MCF 10A (cell line): ENCODE results near the gene NSD1. TPM values are rescaled to one million over a fixed set of nuclear protein-coding genes. Genes with fewer than 3 reads are reported as not detected.

Experiments
- Bru-seq: library from RNA; stranded (reverse); fragments of 400-500 nt; gene quantifications from one replicate; lab custom pipeline; 2021; lab: Mats Ljungman, UMichigan
- BruChase-seq, 2 experiments: library from RNA; stranded (reverse); fragments of 400-500 nt; gene quantifications; one replicate each; lab custom pipeline; 2021; lab: Mats Ljungman, UMichigan
- BruUV-seq: library from RNA; stranded (reverse); fragments of 400-500 nt; replicated peaks from 2 replicates; lab custom pipeline; 2021; lab: Mats Ljungman, UMichigan
- CTCF ChIA-PET: fragments of 300-600 bp; sonication (Branson Sonifier 250); formaldehyde crosslinking; extraction: SDS; loops from one replicate; lab custom pipeline; 2021; ENCODE audit warnings: antibody characterized with exemption, inconsistent platforms; lab: Yijun Ruan, JAX
- POLR2A ChIA-PET: fragments of 300-600, 350-650 bp; sonication (Branson Sonifier 250); formaldehyde crosslinking; extraction: SDS; loops from one replicate; lab custom pipeline; 2020; ENCODE audit warnings: antibody characterized with exemption, inconsistent platforms; lab: Yijun Ruan, JAX
- DNase-seq: peaks from one replicate; pipeline ENCODE4 v3.0.0-alpha.2; 2018; ENCODE audit not compliant: unreplicated experiment
- H3K27ac Mint-ChIP-seq: one replicate; pipeline ENCODE4 v1.8.0; 2022; ENCODE audit warnings: mild to moderate bottlenecking, low read depth, mixed read lengths; ENCODE audit not compliant: unreplicated experiment
- H3K27me3 Mint-ChIP-seq: one replicate; pipeline ENCODE4 v1.8.0; 2022; ENCODE audit warnings: mixed read lengths; ENCODE audit not compliant: insufficient read depth, unreplicated experiment
- H3K36me3 Mint-ChIP-seq: one replicate; pipeline ENCODE4 v1.8.0; 2022; ENCODE audit warnings: mild to moderate bottlenecking, moderate library complexity, mixed read lengths; ENCODE audit not compliant: insufficient read depth, unreplicated experiment
- H3K4me1 Mint-ChIP-seq: one replicate; pipeline ENCODE4 v1.8.0; 2022; ENCODE audit warnings: mixed read lengths; ENCODE audit not compliant: insufficient read depth, unreplicated experiment
- H3K4me3 Mint-ChIP-seq: one replicate; pipeline ENCODE4 v1.8.0; 2022; ENCODE audit warnings: mild to moderate bottlenecking, moderate library complexity, mixed read lengths; ENCODE audit not compliant: unreplicated experiment
- H3K9me3 Mint-ChIP-seq: one replicate; pipeline ENCODE4 v1.8.0; 2022; ENCODE audit warnings: mixed read lengths; ENCODE audit not compliant: unreplicated experiment
- CTCF ChIP-seq: fragments of 200-600 bp; IDR thresholded peaks from one replicate; pipeline ENCODE4 v1.8.0; 2022; ENCODE audit warnings: antibody characterized with exemption, mild to moderate bottlenecking; ENCODE audit not compliant: unreplicated experiment
- intact Hi-C: fragments of 100-400 bp; cut with micrococcal nuclease; formaldehyde crosslinking; loops from 2 replicates; pipeline ENCODE4 v1.14.1; 2022
- long read RNA-seq: library from polyadenylated mRNA; stranded (forward); transcript quantifications from one replicate; pipeline ENCODE4 v2.0.0, GENCODE V29; 2022
- total RNA-seq: library from RNA; stranded (reverse); gene quantifications from 2 replicates; pipeline ENCODE4 v1.2.3, GENCODE V29; 2022

NSD1 gene
- total RNA-seq: 110 and 111 TPM in 2 replicates
- percentile 90 among the genes with signal in this experiment for Bru-seq, nascent RNA
- percentile 92 among the genes with signal in this experiment for BruChase-seq, experiment 1, labeled RNA remaining after a 6-hour chase
- percentile 91 among the genes with signal in this experiment for BruChase-seq, experiment 2, labeled RNA remaining after a 2-hour chase
- long read RNA-seq, full-length matches to known transcripts: 11 of 97 reads
- long read RNA-seq, partial matches to known transcripts: 26 of 97 reads
- long read RNA-seq, other reads (novel, unspliced or antisense): 60 of 97 reads

- CTCF ChIA-PET: interaction anchor here (0.6 to 14.1 kb wide), 4 partner anchors 20 to 505 kb away, joined by 3 to 140 read pairs (median 4); no protein-coding TSS in a partner anchor
- DNase-seq: peak; percentile 83
- POLR2A ChIA-PET: interaction anchor here (0.6 to 2.5 kb wide), 13 partner anchors 9 to 315 kb away, joined by 3 to 15 read pairs (median 3); no protein-coding TSS in a partner anchor
- peak within 1 kb of the TSS; percentile 74 for H3K4me3 Mint-ChIP-seq
- peaks cover 40% of the 10 kb centered on the region for H3K36me3 Mint-ChIP-seq
- intact Hi-C loops: no loop called here
- TF ChIP-seq CTCF: no peak
- peaks cover 25% of the 10 kb centered on the region for H3K4me1 Mint-ChIP-seq
- peak within 1 kb of the TSS; percentile 65 for H3K27ac Mint-ChIP-seq
- no peaks in the 10 kb centered on the region for H3K27me3 Mint-ChIP-seq
- no TSS peak for BruUV-seq
- H3K9me3 Mint-ChIP-seq: no peaks in the 10 kb centered on the region
Measured at GRCh38 chr5:177133096-177133852, at the start of gene NSD1. TSS of gene NSD1 (plus strand) at chr5:177133773. CDS start at chr5:177135104, 1,331 bp downstream.

GRCh38 chr5:177084175-177084574 is 49.4 kb upstream of the NSD1 start:
- BruUV-seq: no TSS peak
- Mint-ChIP-seq H3K4me3 (no peak overlapping the region), H3K27me3 (peaks cover 22% of the 10 kb centered on the region), H3K9me3 (no peaks in the 10 kb centered on the region), H3K27ac (no peak overlapping the region), H3K36me3 (peaks cover 7% of the 10 kb centered on the region), H3K4me1 (peaks cover 7% of the 10 kb centered on the region)
- DNase-seq: no peak
- POLR2A ChIA-PET: interaction anchor here (1.5 kb wide), 1 partner anchor 10 kb away, joined by 4 read pairs; no protein-coding TSS in a partner anchor
- intact Hi-C loops: no loop called here
- CTCF ChIA-PET: interaction anchor here (6.5 kb wide), 2 partner anchors 13 to 28 kb away, joined by 56 to 91 read pairs; no protein-coding TSS in a partner anchor
- no peak for TF ChIP-seq CTCF

- Mint-ChIP-seq H3K27me3 (peaks cover 22% of the 10 kb centered on the region), H3K4me3 (peak overlapping the region; percentile 24), H3K9me3 (no peaks in the 10 kb centered on the region), H3K4me1 (peaks cover 7% of the 10 kb centered on the region), H3K27ac (no peak overlapping the region), H3K36me3 (peaks cover 7% of the 10 kb centered on the region)
- intact Hi-C loops: no loop called here
- POLR2A ChIA-PET: interaction anchor here (0.7 to 1.4 kb wide), 4 partner anchors 12 to 439 kb away, joined by 3 read pairs; partner anchors contain the start of gene TSPAN17
- CTCF ChIA-PET: interaction anchor here (0.6 to 6.5 kb wide), 7 partner anchors 8 to 318 kb away, joined by 3 to 91 read pairs (median 4); no protein-coding TSS in a partner anchor
- BruUV-seq: no TSS peak
- DNase-seq: no peak
- TF ChIP-seq CTCF: no peak
Measured at GRCh38 chr5:177085985-177086653, 47.5 kb upstream of the NSD1 start.
